ENCODE measurements around the gene SELENOW. TPM values are rescaled to one million over a fixed set of nuclear protein-coding genes. Genes with fewer than 3 reads are reported as not detected.
A peak's percentile ranks its signal among the peaks of the same experiment; 100 is the strongest.
"Not testable (repeated sequence)": the region's sequence is repeated elsewhere in the genome, so short reads cannot be mapped to it uniquely, and the experiment has no call there.

Gene SELENOW
- total RNA-seq, 1 donor from 2014 or later = 117 TPM

- no peaks in the 10 kb centered on the region for H3K36me3 Mint-ChIP-seq
- no peak for TF ChIP-seq CTCF (conservative IDR thresholded peaks at IDR 0.05)
- peaks cover 11% of the 10 kb centered on the region for H3K27me3 Mint-ChIP-seq
- H3K4me1 Mint-ChIP-seq (ENCODE audit: unreplicated experiment) = no peaks in the 10 kb centered on the region
- no peak for DNase-seq (ENCODE audit: extremely low spot score, unreplicated experiment)
- H3K4me3 Mint-ChIP-seq = no peak overlapping the region
- no peaks in the 10 kb centered on the region for H3K9me3 Mint-ChIP-seq
- no peak overlapping the region for H3K27ac Mint-ChIP-seq
Observed at GRCh38 chr19:47766359-47766620, 12.2 kb upstream of the SELENOW start.

GRCh38 chr19:47766670-47767069 is 11.8 kb upstream of the SELENOW start:
- H3K9me3 Mint-ChIP-seq = no peaks in the 10 kb centered on the region
- no peaks in the 10 kb centered on the region for H3K4me1 Mint-ChIP-seq (ENCODE audit: unreplicated experiment)
- no peak overlapping the region for H3K27ac Mint-ChIP-seq
- H3K4me3 Mint-ChIP-seq = no peak overlapping the region
- H3K36me3 Mint-ChIP-seq = no peaks in the 10 kb centered on the region
- TF ChIP-seq CTCF (conservative IDR thresholded peaks at IDR 0.05) = no peak
- no peak for DNase-seq (ENCODE audit: extremely low spot score, unreplicated experiment)
- H3K27me3 Mint-ChIP-seq = peaks cover 11% of the 10 kb centered on the region

- Mint-ChIP-seq H3K4me3 (no peak overlapping the region), H3K27me3 (peaks cover 11% of the 10 kb centered on the region), H3K27ac (no peak overlapping the region), H3K36me3 (no peaks in the 10 kb centered on the region), H3K9me3 (no peaks in the 10 kb centered on the region), H3K4me1 (ENCODE audit: unreplicated experiment) (no peaks in the 10 kb centered on the region)
- TF ChIP-seq CTCF (conservative IDR thresholded peaks at IDR 0.05) = no peak
- no peak for DNase-seq (ENCODE audit: extremely low spot score, unreplicated experiment)
Observed at GRCh38 chr19:47767349-47767748, 11.2 kb upstream of the SELENOW start.

GRCh38 chr19:47768604-47769003 is 9.9 kb upstream of the SELENOW start:
- no peak overlapping the region for H3K4me3 Mint-ChIP-seq
- H3K27me3 Mint-ChIP-seq = peaks cover 11% of the 10 kb centered on the region
- peak overlapping the region; percentile 23 for H3K27ac Mint-ChIP-seq
- no peaks in the 10 kb centered on the region for H3K9me3 Mint-ChIP-seq
- TF ChIP-seq CTCF (conservative IDR thresholded peaks at IDR 0.05) = no peak
- DNase-seq (ENCODE audit: extremely low spot score, unreplicated experiment) = no peak
- no peaks in the 10 kb centered on the region for H3K36me3 Mint-ChIP-seq
- H3K4me1 Mint-ChIP-seq (ENCODE audit: unreplicated experiment) = no peaks in the 10 kb centered on the region

- Mint-ChIP-seq H3K9me3 (no peaks in the 10 kb centered on the region), H3K27me3 (peaks cover 11% of the 10 kb centered on the region), H3K36me3 (no peaks in the 10 kb centered on the region), H3K4me1 (ENCODE audit: unreplicated experiment) (no peaks in the 10 kb centered on the region), H3K4me3 (no peak overlapping the region), H3K27ac (no peak overlapping the region)
- no peak for DNase-seq (ENCODE audit: extremely low spot score, unreplicated experiment)
- TF ChIP-seq CTCF (conservative IDR thresholded peaks at IDR 0.05) = no peak
Observed at GRCh38 chr19:47769534-47769933, 9.0 kb upstream of the SELENOW start.

GRCh38 chr19:47771291-47771690 is 7.2 kb upstream of the SELENOW start:
- H3K4me1 Mint-ChIP-seq (ENCODE audit: unreplicated experiment); DNase-seq (ENCODE audit: extremely low spot score, unreplicated experiment); H3K9me3 Mint-ChIP-seq; H3K36me3 Mint-ChIP-seq; H3K4me3 Mint-ChIP-seq; H3K27ac Mint-ChIP-seq: not testable (repeated sequence)
- peaks cover 11% of the 10 kb centered on the region for H3K27me3 Mint-ChIP-seq
